T47D (cell line): ENCODE results near the gene SV2C.
A peak's percentile ranks its signal among the peaks of the same experiment; 100 is the strongest.

Experiments used
- DNase-seq, 2 experiments: peaks; one replicate each; pipeline versions ENCODE4 v3.0.0 to v3.0.0-alpha.2; 2011 to 2012; ENCODE audit warnings: low read depth in 1 of 2, low spot score in 1 of 2
- JUND ChIP-seq: IDR thresholded peaks from 2 replicates; pipeline ENCODE4 v1.6.1; 2012; ENCODE audit warnings: low read depth
- in situ Hi-C: cut with HindIII; loops from 2 replicates; pipeline ENCODE4 v1.10.0; 2016; ENCODE audit warnings: low sequenced_read_pairs, low pct_unique_long_range_greater_than_20kb

The SV2C gene

DNA sequence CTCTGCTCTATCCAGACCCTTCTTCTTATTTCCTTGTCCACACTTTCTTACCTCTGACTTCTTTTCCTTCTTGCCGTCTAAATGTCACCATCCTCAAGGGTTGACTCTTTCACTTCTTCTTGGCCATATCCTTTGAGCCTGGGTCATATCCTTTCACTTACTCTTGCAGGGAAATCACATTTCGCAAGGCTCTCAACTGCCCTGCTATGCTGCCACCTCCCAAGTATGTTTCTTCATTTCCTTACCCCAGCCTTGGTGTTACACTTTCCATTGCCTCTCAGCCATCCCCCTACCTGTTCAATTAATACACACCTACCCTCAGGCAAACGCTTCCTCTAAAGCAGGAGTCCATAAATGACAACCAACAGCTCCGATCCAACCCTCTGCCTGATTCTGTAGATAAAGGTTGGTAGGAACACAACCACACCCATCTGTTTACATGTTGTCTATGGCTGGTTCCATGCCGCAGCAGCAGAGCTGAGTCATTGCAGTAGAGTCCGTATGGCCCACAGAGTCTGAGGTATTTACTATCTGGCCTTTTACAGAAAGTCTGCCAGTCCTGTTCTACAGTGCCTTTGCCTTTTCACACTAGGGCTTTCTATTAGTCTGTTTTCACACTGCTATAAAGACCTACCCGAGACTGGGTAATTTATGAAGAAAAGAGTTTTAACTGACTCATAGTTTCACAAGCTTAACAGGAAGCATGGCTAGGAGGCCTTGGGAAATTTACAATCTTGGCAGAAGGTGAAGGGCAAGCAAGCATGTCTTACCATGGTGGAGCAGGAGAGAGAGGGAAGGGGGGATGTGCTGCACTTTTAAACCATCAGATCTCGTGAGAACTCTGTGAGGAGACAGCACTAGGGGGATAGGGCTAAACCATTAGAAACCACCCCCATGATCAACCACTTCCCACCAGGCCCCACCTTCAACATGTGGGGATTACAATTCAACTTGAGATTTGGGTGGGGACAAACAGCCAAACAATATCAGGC, 97.9 kb downstream of the SV2C start:
- DNase-seq, result peak in 1 of 2 experiments; percentile 25
- no peak for TF ChIP-seq JUND
- in situ Hi-C loops, result no loop called here

DNA sequence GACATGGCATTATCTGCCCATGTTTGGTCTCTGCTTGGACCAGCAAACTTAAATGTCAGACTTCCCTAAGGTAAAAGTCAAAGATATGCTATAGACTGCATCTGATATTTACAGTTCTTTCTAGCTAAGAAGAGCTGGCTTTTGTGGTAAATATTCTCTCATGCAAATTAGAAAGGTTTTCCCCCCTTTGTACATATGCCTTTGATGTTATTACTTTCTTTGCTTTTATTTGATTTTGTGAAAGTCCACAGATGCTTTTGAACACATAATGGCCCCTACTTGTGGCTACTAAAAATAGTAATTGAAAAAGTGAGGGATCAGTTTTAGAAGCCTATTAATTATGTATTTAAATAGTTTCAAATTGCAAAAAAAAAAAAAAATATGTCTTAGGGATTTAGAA, 104.2 kb downstream of the SV2C start:
- no peak for TF ChIP-seq JUND
- in situ Hi-C loops, result no loop called here
- DNase-seq, result no peak

- in situ Hi-C loops, result no loop called here
- TF ChIP-seq JUND, result no peak
- DNase-seq, result no peak
These were observed 107.2 kb downstream of the SV2C start for GRCh38 chr5:76190356-76190755.

- DNase-seq, result no peak
- in situ Hi-C loops, result no loop called here
- no peak for TF ChIP-seq JUND
These were observed 109.7 kb downstream of the SV2C start for GRCh38 chr5:76192837-76193236.

DNA sequence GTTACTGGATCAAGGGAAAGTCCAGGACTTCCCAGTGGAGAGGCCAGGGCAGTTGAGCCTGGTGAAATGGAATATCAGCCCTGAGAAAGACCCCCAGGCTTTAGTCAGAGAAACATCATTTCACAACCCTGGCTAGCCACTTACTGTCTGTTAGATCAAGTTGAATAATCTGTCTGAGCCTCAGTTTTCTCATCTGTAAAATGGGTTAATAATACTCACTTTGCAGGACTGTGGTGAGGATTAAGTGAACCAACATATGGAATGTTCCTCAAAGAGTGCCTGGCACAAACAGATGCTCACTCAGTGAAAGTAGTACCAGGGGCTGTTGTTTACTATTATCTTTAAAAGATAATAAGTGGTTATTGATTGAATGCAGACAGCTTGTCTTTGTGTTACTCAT, 110.5 kb downstream of the SV2C start:
- no peak for TF ChIP-seq JUND
- in situ Hi-C loops, result no loop called here

GRCh38 chr5:76194340-76194739, 111.2 kb downstream of the SV2C start:
- TF ChIP-seq JUND, result no peak
- DNase-seq, result no peak
- in situ Hi-C loops, result no loop called here

More for the DNA sequence above, 110.5 kb downstream of the SV2C start:
- no peak for DNase-seq

DNA sequence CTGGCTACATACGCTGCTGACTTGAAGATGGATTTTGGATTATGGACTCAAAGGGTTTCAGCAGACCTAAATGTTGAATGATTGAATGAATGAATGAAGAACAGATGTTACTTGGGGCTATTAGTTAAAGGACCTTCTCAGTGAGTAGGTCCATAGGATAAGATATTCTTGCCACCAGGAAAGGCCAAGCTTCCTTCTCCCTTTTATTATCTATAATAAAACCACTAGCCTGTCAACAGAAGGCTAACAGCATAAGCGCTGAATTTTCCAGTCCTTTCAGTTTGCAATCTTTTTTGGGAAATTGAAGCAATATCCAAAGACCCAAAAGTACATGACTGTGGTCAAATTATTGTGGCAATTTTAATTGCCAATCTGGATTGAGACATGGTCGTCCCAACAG, 113.3 kb downstream of the SV2C start:
- DNase-seq, result no peak
- TF ChIP-seq JUND, result no peak
- in situ Hi-C loops, result no loop called here

DNA sequence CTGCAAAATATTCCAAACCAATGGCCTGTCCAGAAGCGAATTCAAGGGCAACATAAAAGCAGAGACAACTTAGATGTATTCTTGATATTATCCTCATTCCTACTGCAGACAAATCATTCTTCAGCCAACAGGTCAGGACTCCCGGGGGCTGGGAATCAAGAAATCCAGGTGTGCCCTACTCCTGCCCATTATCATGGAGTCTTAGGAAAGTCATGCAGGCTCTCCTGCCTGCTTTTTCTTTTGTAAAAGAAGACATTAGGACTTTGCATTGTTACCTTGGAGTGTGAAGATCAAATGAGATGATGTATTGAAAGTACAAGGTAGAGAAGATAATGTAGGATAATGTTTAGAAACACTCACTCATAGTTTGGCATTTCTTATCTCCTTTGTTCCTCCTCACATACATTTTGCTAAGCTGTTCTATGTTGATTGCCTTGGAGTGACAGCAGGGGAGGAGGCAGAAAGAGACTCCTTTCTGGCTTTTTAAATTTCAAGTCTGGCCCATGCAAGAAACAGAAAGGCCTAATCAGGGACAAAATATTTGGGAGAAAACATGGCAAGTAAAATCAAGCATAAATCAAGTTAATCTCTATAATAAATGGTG, 113.8 kb downstream of the SV2C start:
- TF ChIP-seq JUND, result no peak
- DNase-seq, result no peak
- in situ Hi-C loops, result no loop called here

DNA sequence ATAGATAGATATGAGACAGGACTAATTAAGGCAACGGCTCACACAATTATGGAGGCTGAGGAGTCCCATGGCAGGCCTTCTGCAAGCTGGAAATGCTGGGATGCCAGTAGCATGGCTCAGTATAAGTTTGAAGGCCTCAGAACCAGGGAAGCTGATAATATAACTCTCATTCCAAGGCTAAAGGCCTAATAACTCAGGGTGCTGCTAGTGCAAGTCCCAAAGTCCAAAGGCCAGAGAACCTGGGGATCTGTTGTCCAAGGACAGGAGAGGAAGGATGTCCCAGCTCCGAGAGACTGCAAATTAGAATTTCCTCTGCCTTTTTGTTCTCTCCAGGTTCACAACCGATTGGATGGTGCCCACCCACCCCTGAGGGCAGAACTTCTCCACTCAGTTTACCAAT, 114.5 kb downstream of the SV2C start:
- in situ Hi-C loops, result no loop called here
- DNase-seq, result no peak

GRCh38 chr5:76199336-76200318, 116.4 kb downstream of the SV2C start:
- DNase-seq, result no peak
- TF ChIP-seq JUND, result no peak
- in situ Hi-C loops, result no loop called here

More for the DNA sequence above, 114.5 kb downstream of the SV2C start:
- TF ChIP-seq JUND, result no peak

DNA sequence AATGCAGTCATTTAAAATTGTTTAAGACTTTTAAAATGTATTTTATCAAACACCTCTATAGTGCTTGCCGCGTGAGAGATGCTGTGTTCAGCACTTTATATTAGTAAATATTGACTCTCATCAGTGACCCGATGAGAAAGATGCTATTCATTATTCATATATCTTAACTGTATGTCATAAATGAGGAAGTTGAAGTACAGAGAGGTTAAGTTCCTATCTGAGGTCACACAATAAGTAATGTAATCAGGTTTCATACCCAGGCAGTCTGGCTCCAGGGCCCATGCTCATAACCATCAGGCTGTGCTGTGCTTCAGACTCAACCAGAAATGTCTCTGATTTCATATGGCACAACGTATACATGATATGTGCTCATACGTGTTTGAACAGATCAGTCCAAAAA, 119.0 kb downstream of the SV2C start:
- no peak for TF ChIP-seq JUND
- in situ Hi-C loops, result no loop called here
- no peak for DNase-seq

DNA sequence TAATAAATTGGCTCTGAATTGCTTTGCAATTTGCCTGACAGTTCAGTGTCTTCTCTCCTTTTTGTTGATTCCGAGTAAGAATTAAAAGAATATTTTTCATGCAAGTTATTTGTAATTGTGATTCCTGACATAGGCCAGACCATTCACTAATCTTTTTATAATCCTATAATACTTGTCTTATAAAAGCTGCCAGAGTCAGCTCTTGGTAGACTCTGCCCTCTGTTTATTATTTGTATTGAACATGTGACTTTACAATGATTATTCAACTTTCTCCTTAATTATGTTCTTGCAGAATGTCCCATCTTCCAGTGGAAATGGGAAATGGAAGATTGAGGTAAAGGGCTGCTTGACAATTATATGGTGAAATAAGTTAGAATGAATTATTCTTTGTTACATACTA, 121.0 kb downstream of the SV2C start:
- no peak for TF ChIP-seq JUND
- in situ Hi-C loops, result no loop called here
- no peak for DNase-seq

- TF ChIP-seq JUND, result no peak; the same call in 1 of the 2 replicates
- in situ Hi-C loops, result no loop called here
- DNase-seq, result peak; percentile 69 to 94
These were observed 121.5 kb downstream of the SV2C start for GRCh38 chr5:76204713-76205112.
